Measurements from ENCODE around the gene HAUS1.
"Not testable (repeated sequence)": the region's sequence is repeated elsewhere in the genome, so short reads cannot be mapped to it uniquely, and the experiment has no call there.

HAUS1 gene

GRCh38 chr18:46088501-46088900, 15.7 kb upstream of the HAUS1 start:
- not testable (repeated sequence) for DNase-seq (ENCODE audit: low read depth in 3 of 3)

GRCh38 chr18:46095532-46095931, 8.7 kb upstream of the HAUS1 start:
- DNase-seq (ENCODE audit: low read depth in 3 of 3) = no peak

- no peak for DNase-seq (ENCODE audit: low read depth in 3 of 3)
Observed at GRCh38 chr18:46096651-46097300, 7.4 kb upstream of the HAUS1 start.

GRCh38 chr18:46097431-46097800, 6.8 kb upstream of the HAUS1 start:
- DNase-seq (ENCODE audit: low read depth in 3 of 3) = no peak

GRCh38 chr18:46097801-46098615, 6.2 kb upstream of the HAUS1 start, which contains the start of gene ATP5F1A:
TSS of gene ATP5F1A (minus strand) at chr18:46098296. CDS start at chr18:46098231, 65 bp downstream.
- DNase-seq (ENCODE audit: low read depth in 3 of 3) = peak; percentile 75 to 83 (median 76)

- DNase-seq (ENCODE audit: low read depth in 3 of 3) = no peak
Observed at GRCh38 chr18:46098616-46098933, 5.6 kb upstream of the HAUS1 start.

- DNase-seq (ENCODE audit: low read depth in 3 of 3) = no peak
Observed at GRCh38 chr18:46099463-46099862, 4.7 kb upstream of the HAUS1 start.

- DNase-seq (ENCODE audit: low read depth in 3 of 3) = no peak
Observed at GRCh38 chr18:46109386-46109785, 5.2 kb downstream of the HAUS1 start.

- no peak for DNase-seq (ENCODE audit: low read depth in 3 of 3)
Observed at GRCh38 chr18:46110406-46110805, 6.2 kb downstream of the HAUS1 start.

- DNase-seq (ENCODE audit: low read depth in 3 of 3) = no peak
Observed at GRCh38 chr18:46113751-46114150, 9.6 kb downstream of the HAUS1 start.

GRCh38 chr18:46126625-46127024, 22.4 kb downstream of the HAUS1 start:
- not testable (repeated sequence) for DNase-seq (ENCODE audit: low read depth in 3 of 3)

- no peak for DNase-seq (ENCODE audit: low read depth in 3 of 3)
Observed at GRCh38 chr18:46130061-46130460, 25.9 kb downstream of the HAUS1 start.

- not testable (repeated sequence) for DNase-seq (ENCODE audit: low read depth in 3 of 3)
Observed at GRCh38 chr18:46130549-46130948, 26.4 kb downstream of the HAUS1 start.

- DNase-seq (ENCODE audit: low read depth in 3 of 3) = no peak
Observed at GRCh38 chr18:46133534-46133933, 29.3 kb downstream of the HAUS1 start.

- no peak for DNase-seq (ENCODE audit: low read depth in 3 of 3)
Observed at GRCh38 chr18:46134920-46135675, 30.9 kb downstream of the HAUS1 start.

- no peak for DNase-seq (ENCODE audit: low read depth in 3 of 3)
Observed at GRCh38 chr18:46140173-46140572, 36.0 kb downstream of the HAUS1 start.

- no peak for DNase-seq (ENCODE audit: low read depth in 3 of 3)
Observed at GRCh38 chr18:46141199-46141598, 37.0 kb downstream of the HAUS1 start.

GRCh38 chr18:46148810-46149209, 44.6 kb downstream of the HAUS1 start:
- peak in 1 of 3 donors; percentile 30 for DNase-seq (ENCODE audit: low read depth in 3 of 3)

- no peak for DNase-seq (ENCODE audit: low read depth in 3 of 3)
Observed at GRCh38 chr18:46152436-46152807, 48.2 kb downstream of the HAUS1 start.

- no peak for DNase-seq (ENCODE audit: low read depth in 3 of 3)
Observed at GRCh38 chr18:46152808-46153617, 48.8 kb downstream of the HAUS1 start.

- DNase-seq (ENCODE audit: low read depth in 3 of 3) = peak in 1 of 3 donors; percentile 28
Observed at GRCh38 chr18:46155641-46156051, 51.5 kb downstream of the HAUS1 start.

Measured in stimulated activated CD4-positive, alpha-beta T cell treated with anti-CD3 and anti-CD28 coated beads, TNF-alpha, amount 100 ng/mL, for 48 hours (primary cell).